Stimulated activated CD4-positive, alpha-beta T cell treated with anti-CD3 and anti-CD28 coated beads, Interleukin-15, amount 100 ng/mL, for 1 hour (primary cell): ENCODE data around the gene PEX14.

ENCODE experiments used
- DNase-seq, 2 donors: peaks; one replicate each; pipeline ENCODE4 v3.0.0-alpha.2; 2020; ENCODE audit warnings: low read depth in 1 of 2, low spot score in 1 of 2

PEX14 gene

GRCh38 chr1:10678402-10678801, 203.7 kb downstream of the PEX14 start:
- DNase-seq: no peak

DNA sequence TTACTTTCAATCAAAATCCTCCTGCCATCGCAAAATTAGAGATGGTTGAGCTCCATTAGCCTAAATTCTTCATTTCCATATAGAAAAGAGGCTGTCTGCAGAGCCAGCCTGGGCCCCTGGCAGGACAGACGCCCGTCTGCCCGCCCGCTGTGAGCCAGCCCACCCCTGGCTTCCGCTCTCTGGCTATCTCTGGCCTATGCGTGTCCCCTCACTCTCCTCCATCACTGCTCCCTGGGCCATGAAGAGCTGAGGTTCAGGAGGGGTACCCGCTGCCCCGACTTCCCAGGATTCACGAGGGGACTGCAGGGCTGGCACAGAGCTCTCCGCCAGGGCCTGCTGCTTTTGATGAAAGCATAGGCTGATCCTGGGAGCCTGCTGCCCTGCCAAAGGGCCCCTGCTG, 204.1 kb downstream of the PEX14 start:
- DNase-seq: no peak

DNA sequence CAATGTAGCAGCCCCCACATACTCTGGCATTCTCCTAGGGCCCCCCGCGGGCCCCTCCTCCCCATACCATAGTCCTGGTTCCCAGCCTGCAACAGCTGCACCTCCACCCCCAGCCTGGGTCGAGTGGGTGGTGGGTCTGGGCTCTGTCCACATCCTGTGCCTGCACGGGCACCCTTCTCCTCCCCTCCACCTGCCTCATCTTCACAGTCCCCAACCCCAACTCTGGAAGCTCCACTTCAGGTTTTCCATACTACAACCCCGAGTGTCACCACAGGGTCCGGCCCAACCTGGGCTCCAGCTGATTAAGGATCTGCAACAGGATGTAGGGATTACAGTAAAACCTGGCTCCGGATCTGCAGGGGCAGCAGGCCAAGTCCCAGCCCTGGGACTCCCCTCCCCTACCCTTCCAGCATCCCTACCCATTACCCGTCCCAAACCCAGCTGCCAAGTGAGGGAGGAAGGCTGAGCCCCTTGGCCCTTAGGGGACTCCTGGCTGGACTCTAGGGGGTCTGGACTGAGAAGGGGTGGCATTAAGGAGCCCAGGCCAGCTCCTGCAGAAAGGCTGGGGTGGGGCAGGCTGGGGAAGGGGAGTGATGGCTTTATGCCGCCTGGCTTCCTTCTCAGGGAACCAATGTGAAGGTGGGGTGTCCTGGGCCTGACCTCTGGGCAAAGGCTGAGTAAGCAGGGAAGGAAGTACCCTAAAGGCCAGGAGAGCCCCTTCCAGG, 204.9 kb downstream of the PEX14 start:
- DNase-seq: no peak
